Measurements from ENCODE around the gene KCNK3.

KCNK3 gene

GRCh38 chr2:26668856-26669750, 23.4 kb upstream of the KCNK3 start:
- no peak overlapping the region for H3K9ac ChIP-seq (ENCODE audit: low read length)
- H3K4me3 ChIP-seq (ENCODE audit: low read length) = no peak overlapping the region
- H3K27me3 ChIP-seq (ENCODE audit: control insufficient read depth, insufficient read depth, low read length) = no peaks in the 10 kb centered on the region
- no peak overlapping the region for H3K27ac ChIP-seq (ENCODE audit: low read length)
- no peaks in the 10 kb centered on the region for H3K9me3 ChIP-seq (ENCODE audit: control insufficient read depth, low read depth, low read length)
- H3K36me3 ChIP-seq (ENCODE audit: control insufficient read depth, low read depth, low read length) = no peaks in the 10 kb centered on the region
- no peaks in the 10 kb centered on the region for H3K4me1 ChIP-seq (ENCODE audit: control insufficient read depth, low read depth, low read length)

DNA sequence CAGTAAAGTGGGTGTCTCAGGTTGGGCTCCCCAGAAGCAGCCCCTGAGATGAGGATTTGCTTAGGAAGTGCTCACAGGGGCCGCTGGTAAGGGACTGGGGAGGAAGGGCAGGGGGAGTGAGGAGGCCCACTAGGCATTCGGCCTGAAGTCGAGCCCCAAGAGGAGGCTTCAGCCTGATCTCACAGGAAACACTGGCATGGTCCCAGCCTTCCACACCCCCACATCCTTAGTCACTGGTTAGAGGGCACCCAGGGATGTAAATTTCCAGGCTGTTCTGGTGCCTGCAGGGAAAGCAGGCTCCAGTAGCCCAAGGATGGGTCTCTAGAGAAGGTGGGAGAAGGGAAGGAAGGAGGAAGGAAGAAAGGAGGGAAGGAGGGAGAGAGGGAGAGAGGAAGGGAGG, 22.4 kb upstream of the KCNK3 start:
- Histone ChIP-seq H3K9me3 (ENCODE audit: control insufficient read depth, low read depth, low read length) (no peaks in the 10 kb centered on the region), H3K27me3 (ENCODE audit: control insufficient read depth, insufficient read depth, low read length) (no peaks in the 10 kb centered on the region), H3K4me1 (ENCODE audit: control insufficient read depth, low read depth, low read length) (no peaks in the 10 kb centered on the region), H3K36me3 (ENCODE audit: control insufficient read depth, low read depth, low read length) (no peaks in the 10 kb centered on the region), H3K4me3 (ENCODE audit: low read length) (no peak overlapping the region), H3K27ac (ENCODE audit: low read length) (no peak overlapping the region), H3K9ac (ENCODE audit: low read length) (no peak overlapping the region)

DNA sequence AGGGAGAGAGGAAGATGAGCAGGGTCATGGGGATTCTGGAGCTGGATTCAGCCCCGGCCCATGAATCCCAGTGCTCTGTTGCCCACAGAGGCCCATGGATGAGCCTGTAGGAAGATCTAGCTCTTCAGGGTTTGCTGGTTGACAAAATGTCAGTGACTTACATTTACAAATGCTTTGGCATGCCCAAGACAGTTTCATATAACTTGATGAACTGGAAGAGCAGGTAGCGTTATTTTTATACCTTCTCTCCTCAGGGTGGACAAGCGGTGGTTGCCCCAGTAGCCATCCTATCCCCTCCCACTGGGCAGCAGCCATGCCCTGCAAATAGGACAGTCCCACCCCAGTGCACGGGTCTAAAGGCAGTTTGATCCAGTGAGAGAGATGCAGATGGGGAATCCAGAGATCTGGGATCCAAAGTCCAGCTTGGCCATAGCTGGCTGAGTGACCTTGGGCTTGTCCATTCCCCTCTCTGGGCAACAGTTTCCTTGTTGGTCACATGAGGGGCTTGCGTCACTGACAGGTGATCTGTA, 21.5 kb upstream of the KCNK3 start:
- H3K27ac ChIP-seq (ENCODE audit: low read length) = no peak overlapping the region
- no peaks in the 10 kb centered on the region for H3K27me3 ChIP-seq (ENCODE audit: control insufficient read depth, insufficient read depth, low read length)
- no peak overlapping the region for H3K9ac ChIP-seq (ENCODE audit: low read length)
- H3K4me1 ChIP-seq (ENCODE audit: control insufficient read depth, low read depth, low read length) = no peaks in the 10 kb centered on the region
- H3K9me3 ChIP-seq (ENCODE audit: control insufficient read depth, low read depth, low read length) = no peaks in the 10 kb centered on the region
- no peaks in the 10 kb centered on the region for H3K36me3 ChIP-seq (ENCODE audit: control insufficient read depth, low read depth, low read length)
- H3K4me3 ChIP-seq (ENCODE audit: low read length) = no peak overlapping the region

DNA sequence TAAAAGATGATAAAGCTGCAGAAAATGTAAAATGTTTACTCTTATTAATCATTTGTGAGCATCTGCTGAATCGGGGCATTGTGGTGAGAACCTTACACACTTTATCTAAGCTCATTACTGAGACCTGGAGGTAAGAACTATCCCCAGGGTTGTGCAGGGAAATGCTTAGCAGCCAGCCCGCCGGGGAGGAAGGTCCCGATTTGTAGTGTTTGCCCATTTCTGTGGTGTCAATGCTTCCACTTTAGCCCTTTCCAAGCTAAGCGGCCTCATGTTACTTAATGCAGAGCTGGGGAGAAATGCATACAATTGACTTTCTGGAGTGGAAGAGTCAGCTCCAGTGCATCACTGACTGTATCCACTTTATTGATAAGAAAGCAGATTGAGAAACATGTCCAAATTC, 20.8 kb upstream of the KCNK3 start:
- no peak overlapping the region for H3K4me3 ChIP-seq (ENCODE audit: low read length)
- no peak overlapping the region for H3K27ac ChIP-seq (ENCODE audit: low read length)
- no peaks in the 10 kb centered on the region for H3K27me3 ChIP-seq (ENCODE audit: control insufficient read depth, insufficient read depth, low read length)
- H3K9me3 ChIP-seq (ENCODE audit: control insufficient read depth, low read depth, low read length) = no peaks in the 10 kb centered on the region
- H3K36me3 ChIP-seq (ENCODE audit: control insufficient read depth, low read depth, low read length) = no peaks in the 10 kb centered on the region
- H3K9ac ChIP-seq (ENCODE audit: low read length) = no peak overlapping the region
- H3K4me1 ChIP-seq (ENCODE audit: control insufficient read depth, low read depth, low read length) = no peaks in the 10 kb centered on the region

DNA sequence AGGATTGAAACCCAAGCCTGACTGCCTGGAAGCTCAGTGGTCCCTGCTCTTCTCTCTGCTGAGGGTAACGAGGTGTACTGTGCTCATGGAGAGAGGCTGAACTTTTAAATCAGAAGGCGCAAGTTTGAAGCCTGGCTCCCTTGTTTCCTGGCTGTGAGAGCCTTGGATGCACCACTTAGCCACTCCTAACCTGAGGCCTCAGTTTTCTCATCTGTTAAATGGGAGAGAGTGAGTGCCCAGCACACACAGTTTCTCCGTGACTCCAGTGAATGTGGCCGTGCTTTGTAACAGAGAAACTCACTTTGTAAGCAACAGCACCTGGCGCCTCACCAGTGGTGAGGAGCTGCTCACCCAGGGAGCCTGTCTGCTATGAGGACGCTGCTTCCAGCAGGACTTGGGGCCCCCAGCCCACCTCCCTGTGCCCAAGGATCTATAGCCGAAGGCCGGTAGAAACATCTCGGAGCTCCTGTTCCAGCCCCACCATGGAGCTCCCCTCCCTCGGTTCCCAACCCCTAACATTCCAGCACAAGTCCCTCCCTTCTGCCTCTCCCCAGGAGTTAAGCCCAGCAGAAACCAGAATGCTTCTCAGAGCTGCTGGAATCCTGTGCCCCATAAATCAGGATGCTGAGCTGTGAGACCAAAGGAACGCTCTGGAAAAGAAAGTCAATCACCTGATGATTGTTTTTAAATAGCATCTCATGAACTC, 20.3 kb upstream of the KCNK3 start:
- Histone ChIP-seq H3K27ac (ENCODE audit: low read length) (no peak overlapping the region), H3K9me3 (ENCODE audit: control insufficient read depth, low read depth, low read length) (no peaks in the 10 kb centered on the region), H3K4me3 (ENCODE audit: low read length) (no peak overlapping the region), H3K4me1 (ENCODE audit: control insufficient read depth, low read depth, low read length) (no peaks in the 10 kb centered on the region), H3K9ac (ENCODE audit: low read length) (no peak overlapping the region), H3K27me3 (ENCODE audit: control insufficient read depth, insufficient read depth, low read length) (no peaks in the 10 kb centered on the region), H3K36me3 (ENCODE audit: control insufficient read depth, low read depth, low read length) (no peaks in the 10 kb centered on the region)

DNA sequence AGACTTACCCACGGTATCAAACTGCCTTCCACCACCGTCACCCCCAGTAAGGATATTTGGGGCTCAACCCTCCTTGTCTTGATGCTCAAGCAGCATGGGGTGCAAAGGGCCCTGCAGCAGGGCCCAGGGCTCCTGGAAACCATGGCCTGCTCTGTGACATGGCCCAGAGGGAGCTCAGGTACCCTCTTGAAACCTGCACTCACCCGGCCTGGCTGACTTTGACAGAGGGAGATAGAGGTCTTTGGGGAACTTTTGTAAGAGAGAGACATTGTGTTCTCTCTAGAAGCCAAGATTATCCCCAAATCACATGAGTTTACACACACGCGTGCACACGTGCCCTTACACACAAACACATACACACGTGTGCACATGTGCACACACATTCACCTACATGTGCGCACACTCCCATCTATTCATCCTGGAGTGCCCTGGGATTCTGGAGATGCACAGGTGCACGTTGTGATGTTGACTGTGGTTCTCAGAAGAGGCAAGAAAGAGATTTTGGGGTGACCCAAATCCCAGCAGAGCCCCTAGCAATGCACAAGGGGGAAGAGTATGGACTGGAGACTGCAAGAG, 19.6 kb upstream of the KCNK3 start:
- Histone ChIP-seq H3K9me3 (ENCODE audit: control insufficient read depth, low read depth, low read length) (no peaks in the 10 kb centered on the region), H3K9ac (ENCODE audit: low read length) (no peak overlapping the region), H3K36me3 (ENCODE audit: control insufficient read depth, low read depth, low read length) (no peaks in the 10 kb centered on the region), H3K4me1 (ENCODE audit: control insufficient read depth, low read depth, low read length) (no peaks in the 10 kb centered on the region), H3K4me3 (ENCODE audit: low read length) (no peak overlapping the region), H3K27ac (ENCODE audit: low read length) (no peak overlapping the region), H3K27me3 (ENCODE audit: control insufficient read depth, insufficient read depth, low read length) (no peaks in the 10 kb centered on the region)

GRCh38 chr2:26674002-26674751, 18.3 kb upstream of the KCNK3 start:
- Histone ChIP-seq H3K4me3 (ENCODE audit: low read length) (no peak overlapping the region), H3K9ac (ENCODE audit: low read length) (no peak overlapping the region), H3K27ac (ENCODE audit: low read length) (no peak overlapping the region), H3K4me1 (ENCODE audit: control insufficient read depth, low read depth, low read length) (no peaks in the 10 kb centered on the region), H3K9me3 (ENCODE audit: control insufficient read depth, low read depth, low read length) (no peaks in the 10 kb centered on the region), H3K27me3 (ENCODE audit: control insufficient read depth, insufficient read depth, low read length) (peaks cover 3% of the 10 kb centered on the region), H3K36me3 (ENCODE audit: control insufficient read depth, low read depth, low read length) (no peaks in the 10 kb centered on the region)

DNA sequence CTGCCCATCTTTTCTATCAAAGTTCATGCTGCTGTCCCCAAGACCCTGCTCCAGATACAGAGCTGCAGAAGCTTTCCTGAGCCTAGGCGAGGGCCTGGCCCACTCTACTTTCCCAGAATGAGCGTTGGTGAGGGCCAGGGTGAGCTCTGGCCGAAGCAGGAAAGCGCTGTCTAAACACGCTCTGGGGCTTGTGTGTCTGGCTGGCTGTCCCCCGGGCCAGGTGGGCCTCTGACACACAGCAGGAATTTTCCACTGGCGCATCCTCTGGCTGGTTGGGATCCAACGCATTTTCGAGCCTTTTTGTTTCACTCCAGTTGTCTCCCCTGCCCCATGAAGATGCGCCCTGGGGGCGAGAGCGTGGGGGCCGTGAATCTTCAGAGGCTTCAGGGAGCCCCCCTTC, 17.8 kb upstream of the KCNK3 start:
- no peaks in the 10 kb centered on the region for H3K36me3 ChIP-seq (ENCODE audit: control insufficient read depth, low read depth, low read length)

GRCh38 chr2:26675651-26676255, 16.8 kb upstream of the KCNK3 start:
- no peak overlapping the region for H3K27ac ChIP-seq (ENCODE audit: low read length)
- no peaks in the 10 kb centered on the region for H3K36me3 ChIP-seq (ENCODE audit: control insufficient read depth, low read depth, low read length)
- H3K4me1 ChIP-seq (ENCODE audit: control insufficient read depth, low read depth, low read length) = no peaks in the 10 kb centered on the region
- no peaks in the 10 kb centered on the region for H3K9me3 ChIP-seq (ENCODE audit: control insufficient read depth, low read depth, low read length)
- H3K4me3 ChIP-seq (ENCODE audit: low read length) = no peak overlapping the region
- H3K27me3 ChIP-seq (ENCODE audit: control insufficient read depth, insufficient read depth, low read length) = peaks cover 3% of the 10 kb centered on the region
- no peak overlapping the region for H3K9ac ChIP-seq (ENCODE audit: low read length)

More for the DNA sequence above, 17.8 kb upstream of the KCNK3 start:
- Histone ChIP-seq H3K4me1 (ENCODE audit: control insufficient read depth, low read depth, low read length) (no peaks in the 10 kb centered on the region), H3K9ac (ENCODE audit: low read length) (no peak overlapping the region), H3K27ac (ENCODE audit: low read length) (no peak overlapping the region), H3K4me3 (ENCODE audit: low read length) (no peak overlapping the region), H3K27me3 (ENCODE audit: control insufficient read depth, insufficient read depth, low read length) (peaks cover 3% of the 10 kb centered on the region), H3K9me3 (ENCODE audit: control insufficient read depth, low read depth, low read length) (no peaks in the 10 kb centered on the region)

GRCh38 chr2:26678035-26678434, 14.5 kb upstream of the KCNK3 start:
- Histone ChIP-seq H3K4me1 (ENCODE audit: control insufficient read depth, low read depth, low read length) (no peaks in the 10 kb centered on the region), H3K9me3 (ENCODE audit: control insufficient read depth, low read depth, low read length) (no peaks in the 10 kb centered on the region), H3K4me3 (ENCODE audit: low read length) (no peak overlapping the region), H3K27ac (ENCODE audit: low read length) (no peak overlapping the region), H3K36me3 (ENCODE audit: control insufficient read depth, low read depth, low read length) (no peaks in the 10 kb centered on the region), H3K27me3 (ENCODE audit: control insufficient read depth, insufficient read depth, low read length) (peaks cover 3% of the 10 kb centered on the region), H3K9ac (ENCODE audit: low read length) (no peak overlapping the region)

GRCh38 chr2:26679867-26680266, 12.7 kb upstream of the KCNK3 start:
- Histone ChIP-seq H3K27me3 (ENCODE audit: control insufficient read depth, insufficient read depth, low read length) (peaks cover 3% of the 10 kb centered on the region), H3K4me1 (ENCODE audit: control insufficient read depth, low read depth, low read length) (no peaks in the 10 kb centered on the region), H3K9ac (ENCODE audit: low read length) (no peak overlapping the region), H3K9me3 (ENCODE audit: control insufficient read depth, low read depth, low read length) (no peaks in the 10 kb centered on the region), H3K4me3 (ENCODE audit: low read length) (no peak overlapping the region), H3K27ac (ENCODE audit: low read length) (no peak overlapping the region), H3K36me3 (ENCODE audit: control insufficient read depth, low read depth, low read length) (no peaks in the 10 kb centered on the region)

Measured in iPS-18a (cell line).